Endothelial cell of umbilical vein (primary cell): Measurements from ENCODE around the gene FUBP3. TPM values are rescaled to one million over a fixed set of nuclear protein-coding genes. Genes with fewer than 3 reads are reported as not detected.

ENCODE experiments used
- BruUV-seq: library from RNA; stranded (reverse); fragments of 400-500 nt; replicated peaks from 2 replicates; lab custom pipeline; 2021; lab: Mats Ljungman, UMichigan
- CTCF ChIA-PET: fragments of 300-600, 350-600 bp; sonication (Branson Sonifier 250); formaldehyde crosslinking; loops from one replicate; lab custom pipeline; 2021; ENCODE audit warnings: antibody characterized with exemption, inconsistent platforms; lab: Charles Lee
- POLR2A ChIA-PET: fragments of 300-600, 350-600 bp; sonication (Branson Sonifier 250); formaldehyde crosslinking; loops from one replicate; lab custom pipeline; 2021; ENCODE audit warnings: antibody characterized with exemption, inconsistent platforms; lab: Charles Lee
- DNase-seq: peaks from one replicate; pipeline ENCODE4 v3.0.0-alpha.2; 2011; ENCODE audit warnings: low read depth, low spot score
- FAIRE-seq: peaks from 2 replicates; lab custom pipeline; 2011; peaks lifted over from hg19 to GRCh38; lab: Jason Lieb, UNC
- H2AFZ ChIP-seq: 2 replicates; pipeline ENCODE4 v1.6.0; 2012; ENCODE audit warnings: low read depth, low read length, control low read depth, inconsistent platforms
- H3K27ac ChIP-seq: 2 replicates; pipeline ENCODE4 v1.5.1; 2011; ENCODE audit warnings: low read depth, mild to moderate bottlenecking, control low read depth, low read length, moderate library complexity; ENCODE audit not compliant: insufficient read depth
- H3K27me3 ChIP-seq, 2 experiments: 2 replicates each; pipeline versions ENCODE4 v1.6.0 to v1.6.1; 2011; ENCODE audit warnings: low read length in 2 of 2, mixed read lengths in 1 of 2; ENCODE audit not compliant: control insufficient read depth in 2 of 2, insufficient read depth in 2 of 2
- H3K36me3 ChIP-seq, 2 experiments: 2 replicates in 1 of 2; 3 replicates in 1 of 2; pipeline ENCODE4 v1.5.1; 2011; ENCODE audit warnings: low read length in 2 of 2, mild to moderate bottlenecking in 1 of 2, moderate library complexity in 1 of 2; ENCODE audit not compliant: control insufficient read depth in 2 of 2, insufficient read depth in 2 of 2; ENCODE audit errors: extremely low read depth in 1 of 2
- H3K4me1 ChIP-seq: 3 replicates; pipeline ENCODE4 v1.5.1; 2011; ENCODE audit warnings: mild to moderate bottlenecking, low read length; ENCODE audit not compliant: control insufficient read depth, insufficient read depth; ENCODE audit errors: extremely low read depth
- H3K4me2 ChIP-seq: 2 replicates; pipeline ENCODE4 v1.6.1; 2011; ENCODE audit warnings: low read length, control low read depth, mixed read lengths; ENCODE audit not compliant: insufficient read depth
- H3K4me3 ChIP-seq, 3 experiments: fragments of 200-600 bp in 1 of 3; sonication (generic), shearing (Covaris generic) in 1 of 3; replicated peaks in 1 of 3; 2 replicates each; pipeline ENCODE4 v1.5.1; 2011 to 2016; ENCODE audit warnings: control low read depth in 3 of 3, low read length in 3 of 3, mild to moderate bottlenecking in 2 of 3, inconsistent platforms in 1 of 3, low read depth in 1 of 3, moderate library complexity in 1 of 3; ENCODE audit not compliant: insufficient read depth in 1 of 3
- H3K79me2 ChIP-seq: 2 replicates; pipeline ENCODE4 v1.6.0; 2012; ENCODE audit warnings: low read length, inconsistent platforms; ENCODE audit not compliant: control insufficient read depth, insufficient read depth
- H3K9ac ChIP-seq: replicated peaks from 2 replicates; pipeline ENCODE3; 2011; ENCODE audit warnings: low read length, control low read depth; ENCODE audit not compliant: insufficient read depth; ENCODE audit errors: extremely low read depth
- H3K9me1 ChIP-seq: replicated peaks from 3 replicates; pipeline ENCODE4 v1.6.0; 2011; ENCODE audit warnings: mild to moderate bottlenecking, low read length; ENCODE audit not compliant: control insufficient read depth, insufficient read depth; ENCODE audit errors: extremely low read depth
- H3K9me3 ChIP-seq: replicated peaks from 2 replicates; pipeline ENCODE4 v1.5.1; 2012; ENCODE audit warnings: low read length, inconsistent platforms; ENCODE audit not compliant: control insufficient read depth, insufficient read depth
- H4K20me1 ChIP-seq: replicated peaks from 2 replicates; pipeline ENCODE3; 2011; ENCODE audit warnings: mild to moderate bottlenecking, low read length; ENCODE audit not compliant: control insufficient read depth, insufficient read depth; ENCODE audit errors: extremely low read depth
- CTCF ChIP-seq, 2 donors: IDR thresholded peaks; 1 replicate in 1 of 2; 2 replicates in 1 of 2; pipeline ENCODE4 v1.5.1; 2011; ENCODE audit warnings: low read length in 2 of 2, mild to moderate bottlenecking in 2 of 2, moderate library complexity in 2 of 2, control low read depth in 1 of 2, inconsistent platforms in 1 of 2, low read depth in 1 of 2; ENCODE audit not compliant: insufficient read depth in 1 of 2; ENCODE audit errors: extremely low read depth in 1 of 2
- EZH2 ChIP-seq: IDR thresholded peaks from 2 replicates; pipeline ENCODE4 v1.6.1; 2012; ENCODE audit warnings: borderline replicate concordance, low read depth, mild to moderate bottlenecking, moderate library complexity, low read length, inconsistent platforms; ENCODE audit not compliant: severe bottlenecking
- FOS ChIP-seq: IDR thresholded peaks from 2 replicates; pipeline ENCODE4 v1.6.1; 2011; ENCODE audit warnings: mild to moderate bottlenecking, low read length, moderate library complexity, borderline replicate concordance; ENCODE audit not compliant: insufficient read depth
- GATA2 ChIP-seq: IDR thresholded peaks from 2 replicates; pipeline ENCODE4 v1.7.0; 2011; ENCODE audit warnings: low read depth, mild to moderate bottlenecking, moderate library complexity, mixed read lengths, low read length; ENCODE audit not compliant: insufficient read length, insufficient read depth
- JUN ChIP-seq: IDR thresholded peaks from 2 replicates; pipeline ENCODE4 v1.6.1; 2011; ENCODE audit warnings: borderline replicate concordance, low read depth; ENCODE audit not compliant: insufficient read length, insufficient read depth
- MYC ChIP-seq: IDR thresholded peaks from one replicate; pipeline ENCODE4 v1.6.1; 2011; ENCODE audit warnings: mild to moderate bottlenecking, low read depth, low read length
- POLR2A ChIP-seq: IDR thresholded peaks from 2 replicates; pipeline ENCODE4 v1.6.1; 2012; ENCODE audit warnings: low read depth, mild to moderate bottlenecking, control low read depth, low read length
- POLR2AphosphoS5 ChIP-seq: IDR thresholded peaks from 2 replicates; pipeline ENCODE4 v1.6.1; 2012; ENCODE audit warnings: low read depth, mild to moderate bottlenecking, control low read depth, low read length, moderate library complexity; ENCODE audit not compliant: insufficient read depth
- dilution Hi-C: fragments of 300-500 bp; cut with MboI; formaldehyde crosslinking; loops from one replicate; pipeline ENCODE4 v1.15.0; 2019; ENCODE audit warnings: low sequenced_read_pairs; ENCODE audit not compliant: extremely low pct_ligation_motif_present
- intact Hi-C: fragments of 100-400 bp; cut with micrococcal nuclease; formaldehyde crosslinking; loops from one replicate; pipeline ENCODE4 v1.10.0; 2022
- polyA plus RNA-seq, 4 experiments: library from polyadenylated mRNA; depleted of rRNA in 3 of 4; stranded (reverse) in 3 of 4; unstranded in 1 of 4; fragments of >200 nt; gene quantifications; 2 replicates each; pipeline versions ENCODE4 v1.2.1 to v1.2.3, GENCODE V29; 2011 to 2012; ENCODE audit warnings: missing spikeins in 1 of 4
- total RNA-seq: library from RNA; stranded (reverse); gene quantifications from 2 replicates; pipeline ENCODE4 v1.2.3, GENCODE V29; 2021
- TF ChIP-seq, protein P1 (sequence below): IDR thresholded peaks from 2 replicates; pipeline ENCODE4 v1.6.1; 2011; ENCODE audit not compliant: insufficient read depth, insufficient read length

FUBP3 gene
- total and polyA plus RNA-seq, 2 donors (not counting 3 experiments of a cell fraction or from before 2014, with no cell fraction given): 19.4 to 50.9 TPM

- no peak overlapping the region for H3K9ac ChIP-seq
- H3K79me2 ChIP-seq: no peaks in the 10 kb centered on the region
- dilution Hi-C loops (no loop called here), intact Hi-C loops (no loop called here)
- DNase-seq (no peak), FAIRE-seq (no peak)
- no peaks in the 10 kb centered on the region for H3K4me1 ChIP-seq
- no TSS peak for BruUV-seq
- H3K36me3 ChIP-seq: peaks cover 0 to 22% of the 10 kb centered on the region in 2 experiments
- CTCF ChIA-PET: no interaction called here
- H3K9me1 ChIP-seq: no peaks in the 10 kb centered on the region
- TF ChIP-seq EZH2 (no peak), MYC (no peak), GATA2 (no peak), JUN (no peak), FOS (no peak), CTCF (IDR thresholded peaks at IDR 0.05; ENCODE audit: extremely low read depth in 1 of 2, insufficient read depth in 1 of 2, low read depth in 1 of 2, low read length in 2 of 2) (no peak), POLR2A (no peak), POLR2AphosphoS5 (no peak)
- TF ChIP-seq, protein P1, sequence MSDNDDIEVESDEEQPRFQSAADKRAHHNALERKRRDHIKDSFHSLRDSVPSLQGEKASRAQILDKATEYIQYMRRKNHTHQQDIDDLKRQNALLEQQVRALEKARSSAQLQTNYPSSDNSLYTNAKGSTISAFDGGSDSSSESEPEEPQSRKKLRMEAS: no peak
- H3K4me2 ChIP-seq: no peak overlapping the region
- H3K27ac ChIP-seq: no peak overlapping the region
- POLR2A ChIA-PET: no interaction called here
- no peak overlapping the region for H2AFZ ChIP-seq
- H3K9me3 ChIP-seq: no peaks in the 10 kb centered on the region
- no peak overlapping the region for H3K4me3 ChIP-seq
- no peaks in the 10 kb centered on the region for H3K27me3 ChIP-seq
- no peaks in the 10 kb centered on the region for H4K20me1 ChIP-seq
These were observed 60.6 kb downstream of the FUBP3 start for GRCh38 chr9:130639866-130640555.
